BE2C (cell line): ENCODE results near the gene COL20A1.

Source experiments
- DNase-seq: peaks from one replicate; pipeline ENCODE4 v3.0.0-alpha.2; 2020
- H3K27me3 ChIP-seq: fragments of 250-450 bp; sonication (Bioruptor Pico); 2 replicates; pipeline ENCODE4 v1.5.1; 2020; ENCODE audit warnings: mild to moderate bottlenecking
- H3K36me3 ChIP-seq: fragments of 250-450 bp; sonication (Bioruptor Pico); 2 replicates; pipeline ENCODE4 v1.5.1; 2020; ENCODE audit warnings: mild to moderate bottlenecking
- H3K4me1 ChIP-seq: fragments of 250-450 bp; sonication (Bioruptor Pico); 2 replicates; pipeline ENCODE4 v1.5.1; 2020
- H3K4me3 ChIP-seq: 2 replicates; pipeline ENCODE4 v1.5.1; 2011; ENCODE audit warnings: low read depth, low read length
- H3K9me3 ChIP-seq: fragments of 250-450 bp; sonication (Bioruptor Pico); 2 replicates; pipeline ENCODE4 v1.5.1; 2020
- TF ChIP-seq, protein P1 (sequence below): IDR thresholded peaks from 2 replicates; pipeline ENCODE4 v1.5.1; 2012; ENCODE audit warnings: mild to moderate bottlenecking, low read depth, low read length

The COL20A1 gene

DNA sequence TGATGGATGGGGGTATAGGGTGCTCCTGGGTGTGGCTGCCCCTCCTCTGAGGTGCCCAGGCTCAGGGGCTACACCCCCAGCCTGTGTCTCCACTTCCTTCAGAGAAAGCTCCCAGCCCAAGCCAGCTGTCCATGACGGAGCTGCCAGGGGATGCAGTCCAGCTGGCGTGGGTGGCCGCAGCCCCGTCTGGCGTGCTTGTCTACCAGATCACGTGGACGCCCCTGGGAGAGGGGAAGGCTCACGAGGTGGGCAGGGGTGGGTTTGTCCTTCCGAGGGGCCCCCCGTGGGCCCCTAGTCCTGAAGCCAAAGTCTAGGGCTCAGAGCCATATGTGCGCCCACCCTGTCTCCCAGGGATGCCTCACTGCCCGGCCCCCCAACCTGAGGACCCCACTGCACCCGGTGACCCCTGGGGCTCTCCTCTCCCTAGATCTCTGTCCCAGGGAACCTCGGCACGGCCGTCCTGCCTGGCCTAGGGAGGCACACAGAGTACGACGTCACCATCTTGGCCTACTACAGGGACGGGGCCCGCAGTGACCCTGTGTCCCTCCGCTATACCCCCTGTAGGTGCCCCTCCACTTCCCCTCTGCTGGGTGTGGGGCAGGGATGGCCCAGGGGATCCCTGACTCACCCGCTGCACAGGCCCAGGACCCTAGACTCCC is 19.8 kb downstream of the COL20A1 start:
- Histone ChIP-seq H3K9me3 (no peaks in the 10 kb centered on the region), H3K36me3 (no peaks in the 10 kb centered on the region), H3K4me3 (no peak overlapping the region), H3K4me1 (no peaks in the 10 kb centered on the region), H3K27me3 (no peaks in the 10 kb centered on the region)
- DNase-seq, result no peak
- TF ChIP-seq, protein P1, sequence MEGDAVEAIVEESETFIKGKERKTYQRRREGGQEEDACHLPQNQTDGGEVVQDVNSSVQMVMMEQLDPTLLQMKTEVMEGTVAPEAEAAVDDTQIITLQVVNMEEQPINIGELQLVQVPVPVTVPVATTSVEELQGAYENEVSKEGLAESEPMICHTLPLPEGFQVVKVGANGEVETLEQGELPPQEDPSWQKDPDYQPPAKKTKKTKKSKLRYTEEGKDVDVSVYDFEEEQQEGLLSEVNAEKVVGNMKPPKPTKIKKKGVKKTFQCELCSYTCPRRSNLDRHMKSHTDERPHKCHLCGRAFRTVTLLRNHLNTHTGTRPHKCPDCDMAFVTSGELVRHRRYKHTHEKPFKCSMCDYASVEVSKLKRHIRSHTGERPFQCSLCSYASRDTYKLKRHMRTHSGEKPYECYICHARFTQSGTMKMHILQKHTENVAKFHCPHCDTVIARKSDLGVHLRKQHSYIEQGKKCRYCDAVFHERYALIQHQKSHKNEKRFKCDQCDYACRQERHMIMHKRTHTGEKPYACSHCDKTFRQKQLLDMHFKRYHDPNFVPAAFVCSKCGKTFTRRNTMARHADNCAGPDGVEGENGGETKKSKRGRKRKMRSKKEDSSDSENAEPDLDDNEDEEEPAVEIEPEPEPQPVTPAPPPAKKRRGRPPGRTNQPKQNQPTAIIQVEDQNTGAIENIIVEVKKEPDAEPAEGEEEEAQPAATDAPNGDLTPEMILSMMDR, result no peak

DNA sequence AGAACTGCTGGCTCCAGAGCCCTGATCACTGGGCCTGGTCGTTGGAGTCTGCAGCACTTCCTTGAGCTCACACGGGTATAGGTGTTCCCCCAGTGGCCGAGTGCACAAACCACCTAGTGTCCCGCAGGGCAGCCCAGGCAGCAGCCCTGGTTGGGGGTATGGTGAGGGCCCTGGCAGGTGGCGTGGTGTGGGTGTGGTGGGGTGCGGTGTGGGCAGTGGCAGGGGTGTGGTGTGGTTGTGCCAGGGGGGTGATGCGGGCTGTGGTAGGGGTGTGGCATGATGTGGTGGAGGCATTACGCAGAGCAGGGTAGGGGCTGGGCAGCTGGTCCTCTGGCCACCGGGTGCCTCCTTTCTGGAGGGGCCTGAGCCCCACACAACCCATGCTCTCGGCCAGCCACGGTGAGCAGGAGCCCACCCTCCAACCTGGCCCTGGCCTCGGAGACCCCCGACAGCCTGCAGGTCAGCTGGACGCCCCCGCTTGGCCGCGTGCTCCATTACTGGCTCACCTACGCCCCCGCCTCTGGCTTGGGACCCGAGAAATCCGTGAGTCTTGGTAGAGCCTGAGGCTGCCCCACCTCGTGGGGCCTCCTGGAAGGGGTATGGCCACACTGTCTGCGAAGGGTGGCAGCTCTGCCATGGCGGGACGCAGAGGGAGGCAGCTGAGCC is 20.5 kb downstream of the COL20A1 start:
- Histone ChIP-seq H3K36me3 (no peaks in the 10 kb centered on the region), H3K4me3 (no peak overlapping the region), H3K9me3 (no peaks in the 10 kb centered on the region), H3K27me3 (no peaks in the 10 kb centered on the region), H3K4me1 (no peaks in the 10 kb centered on the region)
- no peak for DNase-seq
- TF ChIP-seq, protein P1, result no peak

DNA sequence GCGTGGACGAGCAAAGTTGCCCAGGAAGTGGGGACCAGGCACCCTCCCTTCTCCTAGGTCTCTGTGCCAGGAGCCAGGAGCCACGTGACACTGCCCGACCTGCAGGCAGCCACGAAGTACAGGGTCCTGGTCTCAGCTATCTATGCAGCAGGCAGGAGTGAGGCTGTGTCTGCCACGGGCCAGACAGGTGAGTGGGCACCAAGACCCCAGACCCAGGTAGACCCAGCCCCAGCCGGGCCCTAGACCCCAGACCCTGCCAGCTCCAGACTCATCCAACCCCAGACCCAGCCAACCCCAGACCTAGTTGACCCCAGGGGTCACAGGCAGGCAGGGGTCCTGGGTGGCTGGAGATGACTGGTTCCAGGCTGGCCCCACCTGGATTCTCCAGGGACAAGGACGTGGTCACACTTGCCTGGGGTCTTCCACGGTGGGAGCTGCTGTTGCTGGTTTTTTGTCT is 21.1 kb downstream of the COL20A1 start:
- Histone ChIP-seq H3K9me3 (no peaks in the 10 kb centered on the region), H3K36me3 (no peaks in the 10 kb centered on the region), H3K4me3 (no peak overlapping the region), H3K27me3 (no peaks in the 10 kb centered on the region), H3K4me1 (no peaks in the 10 kb centered on the region)
- no peak for DNase-seq
- TF ChIP-seq, protein P1, result no peak

DNA sequence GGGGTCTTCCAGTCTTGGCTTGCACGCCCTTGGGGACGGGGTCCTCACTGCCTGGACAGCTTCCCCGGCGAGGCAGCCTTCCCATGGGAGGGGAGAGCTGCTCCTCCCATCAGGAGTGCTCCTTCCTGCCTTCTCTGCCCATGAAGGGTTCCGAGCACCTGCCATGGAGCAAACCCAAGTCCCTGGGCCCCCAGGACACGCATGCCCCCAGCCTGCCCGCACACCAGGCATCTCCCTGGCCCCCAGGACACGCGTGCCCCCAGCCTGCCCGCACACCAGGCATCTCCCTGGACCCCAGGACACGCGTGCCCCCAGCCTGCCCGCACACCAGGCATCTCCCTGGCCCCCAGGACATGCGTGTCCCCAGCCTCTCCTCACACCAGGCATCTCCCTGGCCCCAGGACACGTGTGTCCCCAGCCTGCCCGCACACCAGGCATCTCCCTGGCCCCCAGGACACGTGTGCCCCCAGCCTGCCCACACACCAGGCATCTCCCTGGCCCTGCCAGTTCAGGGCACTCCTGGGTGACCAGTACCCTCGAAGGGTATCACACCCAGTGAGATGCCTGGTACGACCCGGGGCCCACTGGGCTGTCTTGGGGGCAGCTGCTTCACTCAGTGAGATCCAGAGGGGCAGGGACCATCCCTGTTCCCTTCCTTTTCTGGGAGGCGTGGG is 21.7 kb downstream of the COL20A1 start:
- DNase-seq, result no peak
- Histone ChIP-seq H3K4me1 (no peaks in the 10 kb centered on the region), H3K9me3 (no peaks in the 10 kb centered on the region), H3K4me3 (no peak overlapping the region), H3K27me3 (no peaks in the 10 kb centered on the region), H3K36me3 (no peaks in the 10 kb centered on the region)
- TF ChIP-seq, protein P1, result no peak

DNA sequence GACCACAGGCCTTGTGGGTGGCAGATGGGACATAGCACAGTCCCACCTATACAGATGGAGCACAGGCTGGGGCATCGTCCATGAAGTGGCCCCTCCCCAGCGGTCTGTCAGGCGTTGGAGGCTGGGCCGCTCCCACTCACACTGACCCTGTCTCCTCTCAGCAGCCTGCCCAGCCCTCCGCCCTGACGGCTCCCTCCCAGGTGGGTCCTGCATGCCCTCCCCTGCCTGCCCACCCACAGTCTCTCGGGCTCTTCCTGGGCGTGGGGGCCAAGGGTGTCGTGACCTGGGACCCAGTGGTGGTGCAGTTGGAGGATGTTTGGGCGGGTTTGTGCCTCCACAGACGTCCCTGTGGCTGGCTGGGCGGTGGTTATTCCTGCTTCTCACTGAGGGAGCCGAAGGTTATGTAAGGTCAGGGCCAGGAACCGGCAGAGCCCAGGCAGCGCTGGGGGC is 22.3 kb downstream of the COL20A1 start:
- H3K27me3 ChIP-seq, result no peaks in the 10 kb centered on the region
- no peaks in the 10 kb centered on the region for H3K36me3 ChIP-seq
- TF ChIP-seq, protein P1, result no peak
- H3K4me3 ChIP-seq, result no peak overlapping the region
- no peaks in the 10 kb centered on the region for H3K9me3 ChIP-seq
- peak; percentile 13 for DNase-seq
- no peaks in the 10 kb centered on the region for H3K4me1 ChIP-seq
